KMS-11 (cell line): ENCODE measurements around the gene FNTB.

Experiments used
- H2AFZ ChIP-seq: fragments of 200-600 bp; sonication (generic); 2 replicates; pipeline ENCODE4 v1.6.1; 2016; ENCODE audit warnings: antibody characterized with exemption, mixed run types, low read depth
- H3K27ac ChIP-seq: fragments of 200-600 bp; sonication (generic); 2 replicates; pipeline ENCODE4 v1.6.1; 2016; ENCODE audit warnings: mild to moderate bottlenecking, mixed run types
- H3K27me3 ChIP-seq: fragments of 200-600 bp; sonication (generic); 2 replicates; pipeline ENCODE4 v1.6.1; 2017; ENCODE audit warnings: mild to moderate bottlenecking, low read depth, mixed run types, moderate library complexity; ENCODE audit not compliant: insufficient read depth
- H3K36me3 ChIP-seq: fragments of 200-600 bp; sonication (generic); 2 replicates; pipeline ENCODE4 v1.6.1; 2017; ENCODE audit warnings: mild to moderate bottlenecking, mixed run types; ENCODE audit not compliant: insufficient read depth
- H3K4me1 ChIP-seq: fragments of 200-600 bp; sonication (generic); 2 replicates; pipeline ENCODE4 v1.6.1; 2016; ENCODE audit warnings: mild to moderate bottlenecking, low read depth, mixed run types; ENCODE audit not compliant: poor library complexity, severe bottlenecking
- H3K4me2 ChIP-seq: fragments of 200-600 bp; sonication (generic); 2 replicates; pipeline ENCODE4 v1.7.0; 2016; ENCODE audit warnings: mild to moderate bottlenecking, mixed run types
- H3K4me3 ChIP-seq: fragments of 200-600 bp; sonication (generic); IDR thresholded peaks from 2 replicates; pipeline ENCODE4 v1.6.1; 2017; ENCODE audit warnings: low read depth, low read length, mixed read lengths; ENCODE audit not compliant: insufficient read depth
- H3K79me2 ChIP-seq: fragments of 200-600 bp; sonication (generic); 2 replicates; pipeline ENCODE4 v1.6.1; 2016; ENCODE audit warnings: low read depth, mixed run types; ENCODE audit not compliant: insufficient read depth
- H3K9ac ChIP-seq: fragments of 200-600 bp; sonication (generic); 2 replicates; pipeline ENCODE4 v1.6.1; 2016; ENCODE audit warnings: mild to moderate bottlenecking, mixed run types
- H4K20me1 ChIP-seq: fragments of 200-600 bp; sonication (generic); 2 replicates; pipeline ENCODE4 v1.6.1; 2016; ENCODE audit warnings: mild to moderate bottlenecking, mixed run types; ENCODE audit not compliant: insufficient read depth
- TF ChIP-seq, protein P1 (sequence below): fragments of 200-600 bp; sonication (generic); conservative IDR thresholded peaks from 2 replicates; pipeline ENCODE4 v1.6.1; 2017; ENCODE audit warnings: low read depth, mild to moderate bottlenecking, antibody characterized with exemption, low read length, moderate library complexity, mixed read lengths

FNTB gene

GRCh38 chr14:65002586-65003210 lies 16.0 kb downstream of the FNTB start:
- Histone ChIP-seq H3K27me3 (no peaks in the 10 kb centered on the region), H3K4me1 (peaks cover 10% of the 10 kb centered on the region), H3K36me3 (no peaks in the 10 kb centered on the region), H4K20me1 (no peaks in the 10 kb centered on the region), H2AFZ (no peak overlapping the region), H3K4me3 (no peak overlapping the region), H3K27ac (no peak overlapping the region), H3K79me2 (no peaks in the 10 kb centered on the region), H3K9ac (no peak overlapping the region), H3K4me2 (no peak overlapping the region)
- TF ChIP-seq, protein P1, sequence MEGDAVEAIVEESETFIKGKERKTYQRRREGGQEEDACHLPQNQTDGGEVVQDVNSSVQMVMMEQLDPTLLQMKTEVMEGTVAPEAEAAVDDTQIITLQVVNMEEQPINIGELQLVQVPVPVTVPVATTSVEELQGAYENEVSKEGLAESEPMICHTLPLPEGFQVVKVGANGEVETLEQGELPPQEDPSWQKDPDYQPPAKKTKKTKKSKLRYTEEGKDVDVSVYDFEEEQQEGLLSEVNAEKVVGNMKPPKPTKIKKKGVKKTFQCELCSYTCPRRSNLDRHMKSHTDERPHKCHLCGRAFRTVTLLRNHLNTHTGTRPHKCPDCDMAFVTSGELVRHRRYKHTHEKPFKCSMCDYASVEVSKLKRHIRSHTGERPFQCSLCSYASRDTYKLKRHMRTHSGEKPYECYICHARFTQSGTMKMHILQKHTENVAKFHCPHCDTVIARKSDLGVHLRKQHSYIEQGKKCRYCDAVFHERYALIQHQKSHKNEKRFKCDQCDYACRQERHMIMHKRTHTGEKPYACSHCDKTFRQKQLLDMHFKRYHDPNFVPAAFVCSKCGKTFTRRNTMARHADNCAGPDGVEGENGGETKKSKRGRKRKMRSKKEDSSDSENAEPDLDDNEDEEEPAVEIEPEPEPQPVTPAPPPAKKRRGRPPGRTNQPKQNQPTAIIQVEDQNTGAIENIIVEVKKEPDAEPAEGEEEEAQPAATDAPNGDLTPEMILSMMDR, result no peak

- Histone ChIP-seq H3K27ac (no peak overlapping the region), H3K27me3 (no peaks in the 10 kb centered on the region), H2AFZ (no peak overlapping the region), H3K4me1 (peaks cover 10% of the 10 kb centered on the region), H3K4me3 (no peak overlapping the region), H4K20me1 (no peaks in the 10 kb centered on the region), H3K9ac (no peak overlapping the region), H3K36me3 (no peaks in the 10 kb centered on the region), H3K79me2 (no peaks in the 10 kb centered on the region), H3K4me2 (no peak overlapping the region)
- TF ChIP-seq, protein P1, result no peak
Measured at GRCh38 chr14:65003394-65003793, 16.7 kb downstream of the FNTB start.

- Histone ChIP-seq H3K36me3 (no peaks in the 10 kb centered on the region), H3K79me2 (no peaks in the 10 kb centered on the region), H3K27ac (no peak overlapping the region), H3K4me3 (no peak overlapping the region), H3K27me3 (no peaks in the 10 kb centered on the region), H3K4me2 (no peak overlapping the region), H3K9ac (no peak overlapping the region), H3K4me1 (peaks cover 10% of the 10 kb centered on the region), H4K20me1 (no peaks in the 10 kb centered on the region), H2AFZ (no peak overlapping the region)
- TF ChIP-seq, protein P1, result no peak
Measured at GRCh38 chr14:65006261-65006721, 19.6 kb downstream of the FNTB start.

DNA sequence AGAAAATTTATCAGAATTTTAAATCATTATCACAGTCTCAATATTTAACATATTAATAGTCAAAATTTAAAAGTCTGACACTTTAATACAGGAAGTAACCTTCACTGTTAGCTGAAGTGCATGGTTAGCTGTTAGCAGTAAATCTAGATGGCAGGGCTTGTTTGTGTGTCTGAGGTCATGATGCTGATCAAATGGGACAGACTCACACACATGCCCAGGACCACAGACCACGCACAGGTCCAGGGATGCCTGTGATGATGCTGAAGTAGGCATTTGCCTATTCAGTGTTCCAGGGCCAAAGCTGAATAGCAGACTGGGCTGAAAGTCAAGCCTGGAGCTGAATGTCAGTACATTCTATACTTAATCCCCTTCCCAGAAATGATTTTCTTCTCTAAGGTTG lies 20.5 kb downstream of the FNTB start:
- Histone ChIP-seq H3K27me3 (no peaks in the 10 kb centered on the region), H3K4me3 (no peak overlapping the region), H3K9ac (no peak overlapping the region), H3K27ac (no peak overlapping the region), H3K79me2 (no peaks in the 10 kb centered on the region), H4K20me1 (no peaks in the 10 kb centered on the region), H3K4me2 (no peak overlapping the region), H3K36me3 (no peaks in the 10 kb centered on the region), H2AFZ (no peak overlapping the region), H3K4me1 (peaks cover 10% of the 10 kb centered on the region)
- TF ChIP-seq, protein P1, result no peak
